Astrocyte of the spinal cord (primary cell): Measurements from ENCODE around the gene TMEM138.
"Not testable (repeated sequence)": the region's sequence is repeated elsewhere in the genome, so short reads cannot be mapped to it uniquely, and the experiment has no call there.

Experiments
- DNase-seq: peaks from one replicate; pipeline ENCODE4 v3.0.0; 2011; ENCODE audit warnings: low read depth, low spot score
- H3K4me3 ChIP-seq: 2 replicates; pipeline ENCODE4 v1.5.1; 2011; ENCODE audit warnings: low read depth, mild to moderate bottlenecking, low read length, moderate library complexity
- in situ Hi-C: cut with HindIII; loops from 2 replicates; pipeline ENCODE4 v1.10.0; 2017; ENCODE audit warnings: low sequenced_read_pairs
- TF ChIP-seq, protein P1 (sequence below): IDR thresholded peaks from 2 replicates; pipeline ENCODE4 v1.5.1; 2012; ENCODE audit warnings: low read depth, mild to moderate bottlenecking, low read length, inconsistent platforms

Gene TMEM138

GRCh38 chr11:61370349-61371005, 8.3 kb downstream of the TMEM138 start:
- DNase-seq, result no peak

DNA sequence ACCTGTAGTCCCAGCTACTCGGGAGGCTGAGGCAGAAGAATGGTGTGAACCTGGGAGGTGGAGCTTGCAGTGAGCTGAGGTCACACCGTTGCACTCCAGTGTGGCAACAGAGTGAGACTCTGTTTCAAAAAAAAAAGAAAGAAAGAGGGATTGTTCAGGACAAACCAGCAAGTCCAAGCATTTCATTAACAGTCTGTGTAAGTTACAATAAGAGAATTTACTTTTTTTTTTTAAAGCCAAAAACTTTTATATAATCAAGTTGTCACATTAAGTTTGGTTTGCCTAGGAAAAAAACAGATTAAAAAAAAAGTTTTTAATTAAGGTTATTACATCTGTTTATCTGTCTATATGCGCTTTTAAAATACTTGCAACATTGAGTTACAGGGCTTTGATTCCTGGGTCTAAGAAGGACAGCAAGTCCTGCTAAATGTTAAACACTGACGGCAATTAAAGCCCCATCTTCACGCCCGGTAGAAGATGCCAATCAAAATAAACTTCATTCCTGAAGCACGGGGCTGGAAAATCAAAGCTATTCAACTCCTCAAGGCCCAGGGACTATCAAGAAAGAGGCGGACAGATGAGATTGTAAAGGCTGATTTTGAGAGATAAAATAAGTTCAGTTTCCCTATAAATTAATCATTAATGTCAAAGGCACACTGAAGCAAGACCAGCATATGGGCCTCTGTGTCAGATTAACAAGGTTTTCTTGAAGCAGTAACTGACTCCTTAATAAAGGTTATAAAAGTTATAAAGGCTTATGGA, 10.7 kb downstream of the TMEM138 start:
- TF ChIP-seq, protein P1, sequence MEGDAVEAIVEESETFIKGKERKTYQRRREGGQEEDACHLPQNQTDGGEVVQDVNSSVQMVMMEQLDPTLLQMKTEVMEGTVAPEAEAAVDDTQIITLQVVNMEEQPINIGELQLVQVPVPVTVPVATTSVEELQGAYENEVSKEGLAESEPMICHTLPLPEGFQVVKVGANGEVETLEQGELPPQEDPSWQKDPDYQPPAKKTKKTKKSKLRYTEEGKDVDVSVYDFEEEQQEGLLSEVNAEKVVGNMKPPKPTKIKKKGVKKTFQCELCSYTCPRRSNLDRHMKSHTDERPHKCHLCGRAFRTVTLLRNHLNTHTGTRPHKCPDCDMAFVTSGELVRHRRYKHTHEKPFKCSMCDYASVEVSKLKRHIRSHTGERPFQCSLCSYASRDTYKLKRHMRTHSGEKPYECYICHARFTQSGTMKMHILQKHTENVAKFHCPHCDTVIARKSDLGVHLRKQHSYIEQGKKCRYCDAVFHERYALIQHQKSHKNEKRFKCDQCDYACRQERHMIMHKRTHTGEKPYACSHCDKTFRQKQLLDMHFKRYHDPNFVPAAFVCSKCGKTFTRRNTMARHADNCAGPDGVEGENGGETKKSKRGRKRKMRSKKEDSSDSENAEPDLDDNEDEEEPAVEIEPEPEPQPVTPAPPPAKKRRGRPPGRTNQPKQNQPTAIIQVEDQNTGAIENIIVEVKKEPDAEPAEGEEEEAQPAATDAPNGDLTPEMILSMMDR, result no peak
- in situ Hi-C loops, result no loop called here
- DNase-seq, result no peak

More at GRCh38 chr11:61370349-61371005, 8.3 kb downstream of the TMEM138 start:
- TF ChIP-seq, protein P1, result no peak
- in situ Hi-C loops, result no loop called here
- no peak overlapping the region for H3K4me3 ChIP-seq

DNA sequence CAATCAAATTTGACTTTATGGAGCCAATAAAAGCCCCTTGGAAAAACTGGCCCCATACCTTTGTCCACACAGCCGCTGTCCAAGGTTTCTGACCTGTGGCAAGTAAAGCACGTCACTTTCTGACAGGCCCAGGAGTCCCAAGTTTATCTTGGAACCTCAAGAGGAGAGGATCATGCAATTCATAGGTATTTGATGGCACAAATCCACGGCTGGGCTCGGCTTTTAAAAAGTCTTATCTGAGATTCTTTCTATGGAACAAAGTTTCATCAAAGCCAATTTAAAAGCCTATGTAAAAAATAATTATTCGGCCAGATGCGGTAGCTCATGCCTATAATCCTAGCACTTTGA, 13.6 kb downstream of the TMEM138 start:
- H3K4me3 ChIP-seq, result no peak overlapping the region
- TF ChIP-seq, protein P1, result no peak
- DNase-seq, result no peak
- in situ Hi-C loops, result no loop called here

More for the DNA sequence above, 10.7 kb downstream of the TMEM138 start:
- H3K4me3 ChIP-seq, result no peak overlapping the region

DNA sequence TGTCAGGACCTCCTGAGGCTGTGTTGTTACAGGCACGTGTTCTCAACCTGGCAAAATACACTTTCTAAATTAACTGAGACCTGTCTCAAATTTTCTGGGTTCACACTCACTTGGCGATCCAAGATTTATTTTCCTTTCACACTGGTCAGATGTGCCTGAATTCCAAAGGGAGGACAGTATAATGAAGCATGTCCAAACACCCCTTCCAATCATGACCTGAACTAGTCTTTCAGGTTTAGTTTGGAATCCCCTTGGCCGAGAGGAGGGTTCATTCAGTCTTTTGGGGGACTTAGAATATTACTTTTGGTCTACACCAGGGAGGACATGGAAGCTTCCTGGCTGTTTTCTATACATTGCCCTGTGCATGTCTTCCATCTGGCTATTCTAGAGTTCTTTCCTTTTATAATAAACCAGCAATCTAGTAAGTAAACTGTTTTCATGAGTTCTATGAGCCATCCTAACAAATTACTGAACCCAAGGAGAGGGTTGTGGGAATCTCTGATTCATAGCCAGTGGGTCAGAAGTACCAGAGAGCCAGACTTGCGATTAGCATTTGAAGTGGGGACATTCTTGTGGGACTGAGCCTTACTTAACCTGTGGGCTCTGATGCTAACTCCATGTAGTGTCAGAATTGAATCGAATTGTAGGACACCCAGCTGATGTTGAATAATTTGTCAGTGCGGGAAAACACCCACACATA, 15.4 kb downstream of the TMEM138 start:
- in situ Hi-C loops, result no loop called here
- no peak for DNase-seq
- TF ChIP-seq, protein P1, result no peak

GRCh38 chr11:61378713-61379313, 16.6 kb downstream of the TMEM138 start:
- TF ChIP-seq, protein P1, result no peak
- peak; percentile 91 for DNase-seq
- in situ Hi-C loops, result no loop called here
- H3K4me3 ChIP-seq, result no peak overlapping the region

More for the DNA sequence above, 15.4 kb downstream of the TMEM138 start:
- no peak overlapping the region for H3K4me3 ChIP-seq

DNA sequence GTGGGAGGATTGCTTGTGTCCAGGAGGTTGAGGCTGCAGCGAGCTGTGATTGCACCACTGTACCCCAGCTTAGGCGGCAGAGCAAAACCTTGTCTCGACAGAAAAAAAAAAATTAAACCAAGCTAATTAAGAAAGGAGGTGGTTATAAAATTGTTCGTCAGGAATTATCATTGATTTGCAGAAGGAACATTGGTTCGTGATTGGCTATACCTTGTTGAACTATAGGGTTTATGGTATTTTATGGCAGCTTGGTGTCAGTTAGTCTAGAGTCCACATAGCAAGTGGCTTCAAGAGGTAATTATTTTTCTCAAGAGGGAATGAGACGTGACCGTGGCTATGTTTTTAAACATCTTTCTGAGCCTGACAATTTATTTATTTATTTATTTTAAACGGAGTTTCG, 18.7 kb downstream of the TMEM138 start:
- in situ Hi-C loops, result no loop called here
- H3K4me3 ChIP-seq, result no peak overlapping the region
- TF ChIP-seq, protein P1, result no peak
- no peak for DNase-seq

GRCh38 chr11:61383859-61384258, 21.7 kb downstream of the TMEM138 start:
- H3K4me3 ChIP-seq, DNase-seq, in situ Hi-C loops: not testable (repeated sequence)
